ENCODE results near the gene FAM3C.
"Not testable (repeated sequence)": the region's sequence is repeated elsewhere in the genome, so short reads cannot be mapped to it uniquely, and the experiment has no call there.

FAM3C gene

GRCh38 chr7:121436136-121436535, 40.0 kb upstream of the FAM3C start:
- no peak for DNase-seq (ENCODE audit: extremely low read depth, low read depth)
- H3K4me3 ChIP-seq (replicated peaks; ENCODE audit: low read depth, low read length) = no peak overlapping the region
- TF ChIP-seq, protein P1, sequence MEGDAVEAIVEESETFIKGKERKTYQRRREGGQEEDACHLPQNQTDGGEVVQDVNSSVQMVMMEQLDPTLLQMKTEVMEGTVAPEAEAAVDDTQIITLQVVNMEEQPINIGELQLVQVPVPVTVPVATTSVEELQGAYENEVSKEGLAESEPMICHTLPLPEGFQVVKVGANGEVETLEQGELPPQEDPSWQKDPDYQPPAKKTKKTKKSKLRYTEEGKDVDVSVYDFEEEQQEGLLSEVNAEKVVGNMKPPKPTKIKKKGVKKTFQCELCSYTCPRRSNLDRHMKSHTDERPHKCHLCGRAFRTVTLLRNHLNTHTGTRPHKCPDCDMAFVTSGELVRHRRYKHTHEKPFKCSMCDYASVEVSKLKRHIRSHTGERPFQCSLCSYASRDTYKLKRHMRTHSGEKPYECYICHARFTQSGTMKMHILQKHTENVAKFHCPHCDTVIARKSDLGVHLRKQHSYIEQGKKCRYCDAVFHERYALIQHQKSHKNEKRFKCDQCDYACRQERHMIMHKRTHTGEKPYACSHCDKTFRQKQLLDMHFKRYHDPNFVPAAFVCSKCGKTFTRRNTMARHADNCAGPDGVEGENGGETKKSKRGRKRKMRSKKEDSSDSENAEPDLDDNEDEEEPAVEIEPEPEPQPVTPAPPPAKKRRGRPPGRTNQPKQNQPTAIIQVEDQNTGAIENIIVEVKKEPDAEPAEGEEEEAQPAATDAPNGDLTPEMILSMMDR (IDR thresholded peaks at IDR 0.05; ENCODE audit: low read depth, low read length, missing control alignments) = no peak

DNA sequence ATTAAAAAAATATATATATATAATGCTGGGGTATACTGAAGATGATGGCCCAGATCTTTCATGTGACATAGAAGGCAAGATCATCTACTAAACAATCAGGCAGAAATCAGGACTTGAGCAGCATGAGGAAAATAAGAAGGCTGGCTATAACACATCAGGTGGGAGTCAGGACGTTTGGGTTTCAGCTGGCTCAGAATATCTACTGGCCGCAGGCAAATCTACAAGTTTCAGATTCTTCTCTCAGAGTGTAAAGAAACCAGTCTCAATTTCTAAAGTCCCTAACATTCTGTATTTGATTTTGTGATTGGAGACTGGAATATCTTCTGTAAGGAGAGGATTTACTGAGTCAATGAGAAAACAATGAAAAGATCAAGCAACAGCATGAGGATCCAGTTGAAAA, 37.7 kb upstream of the FAM3C start:
- H3K4me3 ChIP-seq (replicated peaks; ENCODE audit: low read depth, low read length) = no peak overlapping the region
- TF ChIP-seq, protein P1 (IDR thresholded peaks at IDR 0.05; ENCODE audit: low read depth, low read length, missing control alignments) = no peak
- no peak for DNase-seq (ENCODE audit: extremely low read depth, low read depth)

DNA sequence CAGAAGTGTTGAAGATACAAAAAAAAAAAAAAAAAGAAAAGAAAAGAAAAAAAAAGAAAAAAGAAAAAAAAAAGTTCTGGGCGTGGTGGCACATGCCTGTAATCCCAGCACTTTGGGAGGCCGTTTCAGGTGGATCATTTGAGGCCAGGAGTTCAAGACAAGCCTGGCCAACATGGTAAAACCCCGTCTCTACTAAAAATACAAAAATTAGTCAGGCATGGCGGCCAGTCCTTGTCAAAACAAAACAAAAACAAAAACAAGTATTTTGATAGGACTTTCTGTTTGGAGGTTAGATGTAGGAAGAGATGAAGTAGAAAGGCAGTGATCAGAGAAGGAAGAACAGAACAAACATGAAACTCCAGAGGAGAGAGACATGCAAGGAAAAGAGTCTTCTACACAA, 36.4 kb upstream of the FAM3C start:
- not testable (repeated sequence) for H3K4me3 ChIP-seq (replicated peaks; ENCODE audit: low read depth, low read length); DNase-seq (ENCODE audit: extremely low read depth, low read depth)

DNA sequence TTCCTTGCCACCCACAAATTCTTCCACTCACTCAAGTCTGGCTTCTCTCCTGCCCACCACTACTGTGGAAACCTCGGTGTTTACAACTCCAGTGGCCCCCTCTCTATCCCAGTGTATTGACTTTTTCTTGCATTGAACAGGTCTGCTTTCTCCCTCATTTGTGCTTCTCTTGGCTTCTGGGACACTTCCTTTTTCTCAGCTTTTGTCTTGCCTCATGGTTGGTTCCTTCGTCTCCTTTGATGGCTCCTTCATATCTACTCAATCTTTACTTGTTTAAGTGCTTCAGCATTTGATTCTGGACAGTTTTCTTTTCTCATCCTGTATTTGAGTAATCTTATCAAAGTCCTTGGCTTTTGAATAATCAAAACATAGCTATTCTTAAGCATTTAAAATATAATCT, 35.9 kb upstream of the FAM3C start:
- H3K4me3 ChIP-seq (replicated peaks; ENCODE audit: low read depth, low read length) = no peak overlapping the region
- TF ChIP-seq, protein P1 (IDR thresholded peaks at IDR 0.05; ENCODE audit: low read depth, low read length, missing control alignments) = no peak
- DNase-seq (ENCODE audit: extremely low read depth, low read depth) = no peak

DNA sequence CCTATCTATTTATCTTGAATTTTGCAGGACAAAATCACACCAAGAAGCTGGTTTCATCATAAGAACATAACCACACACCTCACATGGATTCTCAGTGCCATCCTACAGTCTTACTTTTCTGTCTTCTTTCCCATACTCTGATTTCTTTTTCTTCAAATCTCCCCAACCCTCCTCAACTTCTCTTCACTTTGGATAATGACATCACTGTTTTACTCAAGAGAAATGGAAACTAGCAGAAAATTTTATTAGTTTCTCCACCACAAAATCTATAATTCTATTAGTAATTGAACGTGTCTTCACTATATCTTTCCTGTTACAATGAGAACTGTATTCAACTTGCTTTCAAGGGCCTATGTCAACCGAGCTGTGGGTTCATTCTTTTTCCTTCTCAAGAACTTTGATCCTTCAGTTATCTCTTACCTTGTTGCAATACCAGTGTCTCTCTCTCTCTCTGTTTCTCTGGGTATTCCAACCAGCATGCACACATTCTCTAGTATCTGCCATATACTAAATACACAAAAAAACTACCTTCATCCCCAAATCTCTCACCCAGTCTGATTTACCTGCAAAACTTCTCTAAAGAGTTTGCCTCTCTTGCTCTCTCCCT, 35.4 kb upstream of the FAM3C start:
- H3K4me3 ChIP-seq (replicated peaks; ENCODE audit: low read depth, low read length) = no peak overlapping the region
- DNase-seq (ENCODE audit: extremely low read depth, low read depth) = no peak
- TF ChIP-seq, protein P1 (IDR thresholded peaks at IDR 0.05; ENCODE audit: low read depth, low read length, missing control alignments) = no peak

DNA sequence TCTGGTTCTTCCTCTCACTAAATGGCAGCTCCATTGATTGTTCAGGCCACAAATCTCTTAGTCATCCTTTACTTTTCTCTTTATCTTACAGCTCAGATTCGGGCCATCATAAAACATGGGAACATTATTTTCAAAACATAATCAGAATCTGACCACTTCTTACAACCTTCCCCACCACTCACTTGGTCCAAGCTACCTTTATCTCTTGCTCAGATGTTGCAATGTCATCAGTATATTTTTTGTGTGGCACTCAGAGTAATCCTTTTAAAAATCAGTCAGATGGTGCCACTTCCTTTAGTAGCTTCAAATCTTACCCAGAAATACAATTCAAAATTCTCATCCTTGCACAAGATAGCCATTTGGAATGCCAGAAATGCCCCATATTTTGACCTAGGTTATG, 34.5 kb upstream of the FAM3C start:
- H3K4me3 ChIP-seq (replicated peaks; ENCODE audit: low read depth, low read length) = no peak overlapping the region
- no peak for DNase-seq (ENCODE audit: extremely low read depth, low read depth)
- TF ChIP-seq, protein P1 (IDR thresholded peaks at IDR 0.05; ENCODE audit: low read depth, low read length, missing control alignments) = no peak

- TF ChIP-seq, protein P1 (IDR thresholded peaks at IDR 0.05; ENCODE audit: low read depth, low read length, missing control alignments) = no peak
- H3K4me3 ChIP-seq (replicated peaks; ENCODE audit: low read depth, low read length) = no peak overlapping the region
- no peak for DNase-seq (ENCODE audit: extremely low read depth, low read depth)
Measured at GRCh38 chr7:121429798-121430197, 33.7 kb upstream of the FAM3C start.

Measured in HFF-Myc (cell line).